Measurements from ENCODE around the gene EIF3A. TPM values are rescaled to one million over a fixed set of nuclear protein-coding genes. Genes with fewer than 3 reads are reported as not detected.
"Not testable (repeated sequence)": the region's sequence is repeated elsewhere in the genome, so short reads cannot be mapped to it uniquely, and the experiment has no call there.

EIF3A gene
- total RNA-seq, 6 donors from 2014 or later: 90.2 to 138 (median 107) TPM

- ATAC-seq (ENCODE audit: low FRiP score in 2 of 2) (no peak), DNase-seq (peak in 1 of 2 donors; percentile 39)
- H3K27ac ChIP-seq: no peak overlapping the region
- no peaks in the 10 kb centered on the region for H3K27me3 ChIP-seq
- no peaks in the 10 kb centered on the region for H3K4me1 ChIP-seq
- TF ChIP-seq EP300 (IDR thresholded peaks at IDR 0.05) (no peak), CTCF (IDR thresholded peaks at IDR 0.05) (no peak), POLR2A (IDR thresholded peaks at IDR 0.05) (no peak), POLR2AphosphoS5 (IDR thresholded peaks at IDR 0.05) (no peak)
- no peaks in the 10 kb centered on the region for H3K9me3 ChIP-seq
- peaks cover 15 to 86% (median 33%) of the 10 kb centered on the region in 4 donors for H3K36me3 ChIP-seq
- no peak overlapping the region for H3K4me3 ChIP-seq
- 50 to 81% methylated on average over 9 to 11 of the region's 11 CpGs for WGBS, 2 donors
Measured at GRCh38 chr10:119113751-119114732, 33.4 kb upstream of the EIF3A start.

GRCh38 chr10:119112056-119112455 lies 31.4 kb upstream of the EIF3A start:
- 84 to 86% methylated on average over 4 of the region's 4 CpGs for WGBS, 2 donors
- H3K36me3 ChIP-seq: peaks cover 9 to 78% (median 28%) of the 10 kb centered on the region in 4 donors
- no peaks in the 10 kb centered on the region for H3K9me3 ChIP-seq
- DNase-seq (no peak), ATAC-seq (ENCODE audit: low FRiP score in 2 of 2) (no peak)
- TF ChIP-seq POLR2A (IDR thresholded peaks at IDR 0.05): no peak
- TF ChIP-seq POLR2AphosphoS5 (IDR thresholded peaks at IDR 0.05): no peak
- TF ChIP-seq EP300 (IDR thresholded peaks at IDR 0.05): no peak
- TF ChIP-seq CTCF (IDR thresholded peaks at IDR 0.05): no peak
- no peaks in the 10 kb centered on the region for H3K4me1 ChIP-seq
- H3K27me3 ChIP-seq: no peaks in the 10 kb centered on the region
- no peak overlapping the region for H3K4me3 ChIP-seq
- no peak overlapping the region for H3K27ac ChIP-seq

DNA sequence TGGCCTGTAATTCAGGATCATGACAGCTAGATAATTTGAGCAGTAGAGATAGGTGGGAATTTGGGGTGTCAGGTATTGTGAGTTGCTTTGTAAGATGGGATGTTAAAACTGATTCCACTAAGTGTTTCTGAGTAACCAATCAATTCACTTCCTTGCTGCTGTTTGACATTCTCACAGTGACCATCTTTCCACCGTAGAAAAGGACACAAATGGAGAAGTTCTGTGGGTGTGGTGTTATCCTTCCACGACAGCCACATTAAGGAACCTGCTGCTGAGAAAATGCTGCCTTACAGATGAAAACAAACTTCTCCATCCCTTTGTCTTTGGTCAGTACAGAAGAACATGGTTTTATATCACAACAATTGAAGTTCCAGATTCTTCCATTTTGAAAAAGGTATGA lies 27.2 kb upstream of the EIF3A start:
- not testable (repeated sequence) for ATAC-seq (ENCODE audit: low FRiP score in 2 of 2); H3K9me3 ChIP-seq; H3K4me1 ChIP-seq; H3K27ac ChIP-seq; DNase-seq; H3K27me3 ChIP-seq; H3K4me3 ChIP-seq
- WGBS, 2 donors: 73 to 79% methylated on average over 2 of the region's 2 CpGs
- peaks cover 9 to 48% (median 18%) of the 10 kb centered on the region in 4 donors for H3K36me3 ChIP-seq

DNA sequence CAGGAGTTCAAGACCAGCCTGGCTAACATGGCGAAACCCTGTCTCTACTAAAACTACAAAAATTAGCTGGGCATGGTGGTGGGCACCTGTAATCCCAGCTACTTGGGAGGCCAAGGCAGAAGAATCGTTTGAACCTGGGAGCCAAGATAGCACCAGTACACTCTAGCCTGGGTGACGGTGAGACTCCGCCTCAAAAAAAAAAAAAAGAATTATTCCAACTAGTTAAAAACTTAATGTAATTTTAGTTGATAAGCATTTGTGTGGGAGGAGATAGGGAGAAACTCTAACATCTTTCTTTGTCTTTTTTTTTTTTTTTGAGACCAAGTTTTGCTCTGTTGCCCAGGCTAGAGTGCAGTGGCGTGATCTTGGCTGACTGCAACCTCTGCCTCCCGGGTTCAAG lies 26.5 kb upstream of the EIF3A start:
- not testable (repeated sequence) for H3K4me1 ChIP-seq; H3K4me3 ChIP-seq; H3K9me3 ChIP-seq; DNase-seq; H3K27ac ChIP-seq; ATAC-seq (ENCODE audit: low FRiP score in 2 of 2); H3K27me3 ChIP-seq
- 87 to 96% methylated on average over 6 of the region's 6 CpGs for WGBS, 2 donors
- peaks cover 9 to 41% (median 15%) of the 10 kb centered on the region in 4 donors for H3K36me3 ChIP-seq

DNA sequence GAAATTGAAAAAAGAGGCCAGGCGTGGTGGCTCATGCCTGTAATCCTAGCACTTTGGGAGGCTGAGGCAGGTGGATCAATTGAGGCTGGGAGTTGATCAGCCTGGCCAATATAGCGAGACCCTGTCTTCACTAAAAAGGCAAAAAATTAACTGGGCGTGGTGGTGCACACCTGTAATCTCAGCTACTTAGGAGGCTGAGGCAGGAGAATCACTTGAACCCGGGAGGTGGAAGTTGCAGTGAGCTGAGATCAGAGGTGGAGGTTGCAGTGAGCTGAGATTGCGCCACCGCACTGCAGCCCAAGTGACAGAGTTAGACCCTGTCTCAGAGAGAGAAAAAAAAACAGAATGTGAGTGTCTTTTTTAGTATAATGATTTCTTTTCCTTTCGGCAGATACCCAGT lies 25.3 kb upstream of the EIF3A start:
- ATAC-seq (ENCODE audit: low FRiP score in 2 of 2); DNase-seq: not testable (repeated sequence)
- 93 to 94% methylated on average over 7 of the region's 7 CpGs for WGBS, 2 donors

GRCh38 chr10:119105155-119105554 lies 24.5 kb upstream of the EIF3A start:
- peak overlapping the region in 3 of 4 donors; percentile 96 to 100 (median 99) for H3K4me3 ChIP-seq
- no peaks in the 10 kb centered on the region for H3K27me3 ChIP-seq
- no peaks in the 10 kb centered on the region for H3K9me3 ChIP-seq
- DNase-seq (no peak), ATAC-seq (ENCODE audit: low FRiP score in 2 of 2) (no peak)
- H3K4me1 ChIP-seq: peaks cover 11 to 19% (median 12%) of the 10 kb centered on the region in 4 donors
- WGBS, 2 donors: 90 to 92% methylated on average over 12 of the region's 12 CpGs
- peak overlapping the region in 1 of 4 donors; percentile 92 for H3K27ac ChIP-seq
- peaks cover 0 to 22% (median 8%) of the 10 kb centered on the region in 4 donors for H3K36me3 ChIP-seq
- TF ChIP-seq CTCF (IDR thresholded peaks at IDR 0.05): no peak
- no peak for TF ChIP-seq EP300 (IDR thresholded peaks at IDR 0.05)
- TF ChIP-seq POLR2AphosphoS5 (IDR thresholded peaks at IDR 0.05): no peak
- no peak for TF ChIP-seq POLR2A (IDR thresholded peaks at IDR 0.05)

More for the DNA sequence above, 25.3 kb upstream of the EIF3A start:
- H3K27ac ChIP-seq, H3K27me3 ChIP-seq, H3K4me3 ChIP-seq, H3K9me3 ChIP-seq: not testable (repeated sequence)
- Histone ChIP-seq H3K36me3 (peaks cover 5 to 29% (median 10%) of the 10 kb centered on the region in 4 donors), H3K4me1 (peaks cover 6 to 12% (median 8%) of the 10 kb centered on the region in 4 donors)

Data from upper lobe of left lung (tissue), 6 donors.